Mononuclear cell (primary cell): ENCODE measurements around the gene YY2. TPM values are rescaled to one million over a fixed set of nuclear protein-coding genes. Genes with fewer than 3 reads are reported as not detected.
"Not testable (repeated sequence)": the region's sequence is repeated elsewhere in the genome, so short reads cannot be mapped to it uniquely, and the experiment has no call there.

ENCODE experiments used
- H3K27me3 ChIP-seq: 2 replicates; pipeline ENCODE4 v1.6.0; 2011; ENCODE audit warnings: low read length, control low read depth; ENCODE audit not compliant: insufficient read depth
- H3K4me1 ChIP-seq: 2 replicates; pipeline ENCODE4 v1.5.1; 2011; ENCODE audit warnings: mild to moderate bottlenecking, low read length, control low read depth; ENCODE audit not compliant: insufficient read depth
- H3K4me3 ChIP-seq: 2 replicates; pipeline ENCODE4 v1.5.1; 2011; ENCODE audit warnings: mild to moderate bottlenecking, low read length, moderate library complexity
- H3K9me3 ChIP-seq: 2 replicates; pipeline ENCODE4 v1.5.1; 2011; ENCODE audit warnings: low read depth, mild to moderate bottlenecking, control low read depth, low read length
- total RNA-seq: library from RNA; depleted of rRNA; stranded (reverse); fragments of >200 nt; gene quantifications from one replicate; pipeline ENCODE4 v1.2.3, GENCODE V29; 2012

Gene YY2
- total RNA-seq, 1 donor, result 1.5 TPM

GRCh38 chrX:21847342-21847741 lies 8.4 kb upstream of the YY2 start:
- no peaks in the 10 kb centered on the region for H3K4me1 ChIP-seq
- no peak overlapping the region for H3K4me3 ChIP-seq
- no peaks in the 10 kb centered on the region for H3K27me3 ChIP-seq
- no peaks in the 10 kb centered on the region for H3K9me3 ChIP-seq

DNA sequence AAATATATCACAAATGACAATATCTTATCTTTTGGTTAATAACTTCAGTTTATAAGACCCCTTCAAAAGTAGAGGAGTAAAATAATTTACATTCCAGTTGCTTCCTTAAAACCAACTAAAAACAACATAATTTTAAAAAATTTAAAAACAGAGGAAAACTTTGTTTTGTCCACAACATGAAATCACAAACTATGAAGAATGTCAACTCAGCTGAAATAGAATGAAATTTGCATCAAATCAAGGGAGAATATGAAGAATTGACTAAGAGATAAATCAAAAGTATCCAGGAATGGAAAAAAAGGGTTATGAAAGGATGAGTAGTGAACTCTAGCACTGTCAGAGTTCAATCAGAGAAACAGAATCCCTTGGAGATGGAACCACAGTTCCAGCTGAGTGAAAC lies 2.2 kb upstream of the YY2 start:
- Histone ChIP-seq H3K27me3 (no peaks in the 10 kb centered on the region), H3K4me1 (no peaks in the 10 kb centered on the region), H3K4me3 (no peak overlapping the region), H3K9me3 (no peaks in the 10 kb centered on the region)

DNA sequence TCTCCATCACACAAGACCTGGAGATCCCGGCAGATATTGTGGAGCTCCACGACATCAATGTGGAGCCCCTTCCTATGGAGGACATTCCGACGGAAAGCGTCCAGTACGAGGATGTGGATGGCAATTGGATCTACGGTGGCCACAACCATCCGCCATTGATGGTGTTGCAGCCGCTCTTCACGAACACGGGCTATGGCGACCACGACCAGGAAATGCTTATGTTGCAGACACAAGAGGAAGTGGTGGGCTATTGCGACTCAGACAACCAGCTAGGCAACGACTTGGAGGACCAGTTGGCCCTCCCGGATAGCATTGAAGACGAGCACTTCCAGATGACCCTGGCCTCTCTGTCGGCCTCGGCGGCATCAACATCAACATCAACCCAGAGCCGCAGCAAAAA lies 717 bp downstream of the YY2 start:
- H3K9me3 ChIP-seq, result no peaks in the 10 kb centered on the region
- H3K4me1 ChIP-seq, result no peaks in the 10 kb centered on the region
- no peak overlapping the region for H3K4me3 ChIP-seq
- H3K27me3 ChIP-seq, result no peaks in the 10 kb centered on the region

- H3K9me3 ChIP-seq, result no peaks in the 10 kb centered on the region
- no peaks in the 10 kb centered on the region for H3K4me1 ChIP-seq
- no peak overlapping the region for H3K4me3 ChIP-seq
- H3K27me3 ChIP-seq, result no peaks in the 10 kb centered on the region
Measured at GRCh38 chrX:21863241-21863640, 7.5 kb downstream of the YY2 start.

DNA sequence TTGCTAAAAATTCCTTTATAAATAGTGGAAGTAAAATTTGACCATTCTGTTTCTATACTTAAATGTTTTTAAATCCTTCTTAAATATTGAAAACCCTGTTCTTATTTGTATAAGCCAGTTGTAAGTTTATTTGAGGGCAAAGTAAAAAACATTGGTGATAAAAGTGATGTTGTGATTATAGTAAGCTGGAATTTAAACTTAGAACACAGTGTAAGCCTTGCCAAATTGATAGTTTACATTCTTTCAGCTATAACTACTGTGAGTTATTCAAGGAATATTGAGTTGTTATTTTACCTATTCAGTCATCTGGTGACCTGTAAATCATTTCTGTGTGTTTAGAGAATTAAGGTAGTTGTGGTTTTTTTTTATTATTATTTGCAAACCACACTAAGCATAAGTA lies 9.6 kb downstream of the YY2 start:
- no peaks in the 10 kb centered on the region for H3K27me3 ChIP-seq
- no peak overlapping the region for H3K4me3 ChIP-seq
- no peaks in the 10 kb centered on the region for H3K9me3 ChIP-seq
- no peaks in the 10 kb centered on the region for H3K4me1 ChIP-seq

DNA sequence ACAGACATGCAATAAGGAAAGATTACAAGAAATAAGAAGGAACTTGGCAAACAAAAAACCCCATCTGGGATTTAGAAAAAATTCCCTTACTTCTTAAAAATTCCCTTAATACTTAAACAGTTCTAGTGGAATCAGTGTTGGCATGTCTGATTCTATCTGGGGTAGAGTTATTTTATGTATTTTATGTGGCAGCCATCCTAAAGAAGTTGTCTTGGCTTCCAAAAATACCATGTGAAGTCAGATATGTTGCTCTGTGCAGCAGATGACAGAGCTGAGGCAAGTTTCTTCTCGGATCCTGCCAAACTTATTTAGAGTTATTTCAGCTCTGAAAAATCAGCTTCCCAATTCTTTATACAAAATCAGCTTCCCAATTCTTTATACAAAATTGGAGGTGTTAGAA lies 14.7 kb downstream of the YY2 start:
- H3K9me3 ChIP-seq, result no peaks in the 10 kb centered on the region
- H3K4me1 ChIP-seq, result no peaks in the 10 kb centered on the region
- no peaks in the 10 kb centered on the region for H3K27me3 ChIP-seq
- H3K4me3 ChIP-seq, result no peak overlapping the region

DNA sequence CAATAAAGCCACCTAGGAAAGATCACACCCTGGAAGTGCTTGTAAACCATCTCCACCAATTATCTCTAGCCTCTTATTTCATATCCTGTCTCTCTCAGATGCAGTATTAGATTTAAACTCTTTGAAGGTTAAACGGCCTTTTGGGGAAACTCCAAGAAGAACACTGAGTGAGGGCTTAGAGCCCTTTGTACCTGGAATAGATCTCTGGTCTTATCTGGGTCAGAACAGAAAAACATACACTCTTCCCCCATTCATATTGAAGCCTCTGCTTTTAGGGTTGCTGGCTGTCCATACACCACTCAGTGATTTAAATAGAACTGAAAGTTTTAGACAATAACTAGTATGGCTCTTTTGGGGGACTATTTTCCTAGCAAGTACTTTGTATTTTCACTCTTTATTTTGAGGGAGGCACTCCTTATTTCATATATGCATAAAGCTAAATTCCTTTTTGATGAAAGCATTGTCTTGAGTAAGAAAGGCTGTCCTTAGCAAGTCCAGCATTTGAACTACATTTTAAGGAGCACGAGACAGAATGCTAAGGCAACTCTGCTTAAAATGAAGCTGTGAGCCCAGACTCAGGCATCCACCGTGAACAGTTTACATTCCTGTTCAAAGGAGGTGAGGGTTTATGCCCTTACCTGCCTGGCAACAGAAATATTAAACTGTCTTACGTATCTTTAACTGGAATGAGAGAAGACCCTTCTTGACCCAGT lies 17.4 kb downstream of the YY2 start:
- Histone ChIP-seq H3K4me1 (no peaks in the 10 kb centered on the region), H3K27me3 (no peaks in the 10 kb centered on the region), H3K9me3 (no peaks in the 10 kb centered on the region)

GRCh38 chrX:21874182-21874581 lies 18.4 kb downstream of the YY2 start:
- H3K4me3 ChIP-seq, H3K4me1 ChIP-seq, H3K27me3 ChIP-seq, H3K9me3 ChIP-seq: not testable (repeated sequence)

More for the DNA sequence above, 17.4 kb downstream of the YY2 start:
- H3K4me3 ChIP-seq, result no peak overlapping the region

DNA sequence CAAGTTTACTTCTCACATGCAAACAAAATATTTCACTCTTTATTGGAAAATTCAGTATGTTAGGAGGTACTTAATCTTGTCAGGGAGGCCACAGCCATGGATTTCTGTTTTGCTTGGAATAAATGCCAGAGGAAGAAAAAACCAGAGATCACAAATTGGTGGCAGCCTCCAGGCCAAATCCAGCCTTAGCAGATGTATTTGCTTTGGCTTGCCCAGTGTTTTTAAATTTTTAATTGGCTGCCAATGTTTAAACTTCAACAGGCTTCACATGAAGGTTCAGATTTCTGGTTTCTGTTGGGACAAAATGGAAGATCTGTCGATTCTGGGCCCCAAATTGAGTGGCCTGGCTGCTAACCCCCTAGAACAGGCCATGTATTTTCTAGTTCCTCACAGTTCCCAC lies 19.2 kb downstream of the YY2 start:
- H3K27me3 ChIP-seq, result no peaks in the 10 kb centered on the region
- no peaks in the 10 kb centered on the region for H3K4me1 ChIP-seq
- H3K9me3 ChIP-seq, result no peaks in the 10 kb centered on the region
- H3K4me3 ChIP-seq, result no peak overlapping the region

GRCh38 chrX:21881881-21882574 lies 26.2 kb downstream of the YY2 start:
- no peaks in the 10 kb centered on the region for H3K4me1 ChIP-seq
- H3K9me3 ChIP-seq, result no peaks in the 10 kb centered on the region
- H3K4me3 ChIP-seq, result no peak overlapping the region
- no peaks in the 10 kb centered on the region for H3K27me3 ChIP-seq

- no peaks in the 10 kb centered on the region for H3K27me3 ChIP-seq
- no peaks in the 10 kb centered on the region for H3K4me1 ChIP-seq
- H3K9me3 ChIP-seq, result no peaks in the 10 kb centered on the region
- H3K4me3 ChIP-seq, result no peak overlapping the region
Measured at GRCh38 chrX:21883258-21883657, 27.5 kb downstream of the YY2 start.

DNA sequence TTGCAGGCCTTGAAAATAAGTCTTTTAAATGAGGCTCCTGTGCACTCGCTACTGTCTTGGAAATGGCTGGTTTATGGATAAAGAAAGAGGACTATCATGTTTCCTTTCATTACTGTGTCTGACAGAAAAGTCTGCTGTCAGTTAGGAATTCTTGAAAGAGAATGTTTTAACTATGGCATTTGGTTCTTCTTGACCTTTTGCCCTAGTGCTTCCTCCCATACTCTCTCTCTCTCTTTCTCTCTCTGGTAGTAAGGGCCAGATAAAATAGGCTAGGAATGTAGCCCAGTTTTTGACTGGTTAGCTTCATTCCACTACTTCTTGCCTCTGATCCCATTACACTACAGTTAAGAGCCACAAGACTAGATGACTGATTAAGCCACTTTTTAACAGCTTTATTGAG lies 29.8 kb downstream of the YY2 start:
- H3K9me3 ChIP-seq, result no peaks in the 10 kb centered on the region
- no peak overlapping the region for H3K4me3 ChIP-seq
- no peaks in the 10 kb centered on the region for H3K4me1 ChIP-seq
- no peaks in the 10 kb centered on the region for H3K27me3 ChIP-seq

DNA sequence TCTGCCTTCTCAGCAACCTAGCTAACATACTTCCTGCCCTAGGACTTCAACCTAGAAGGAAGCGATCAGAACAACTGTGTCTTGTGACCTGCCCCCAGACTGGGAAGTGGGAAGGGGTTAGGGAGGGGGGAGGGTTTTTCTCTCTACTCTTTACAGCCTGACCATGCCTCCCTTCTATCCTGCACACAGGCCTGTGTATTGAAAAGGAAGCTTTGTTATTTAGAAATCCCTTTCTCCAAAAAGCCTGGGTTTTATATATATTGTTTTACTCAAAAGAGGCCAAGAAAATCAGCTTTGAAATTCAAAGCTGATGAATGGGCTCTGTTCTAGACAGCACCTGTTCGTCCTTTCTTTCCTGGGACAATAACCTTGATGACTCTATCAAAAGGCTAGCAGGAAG lies 49.5 kb downstream of the YY2 start:
- Histone ChIP-seq H3K9me3 (no peaks in the 10 kb centered on the region), H3K27me3 (no peaks in the 10 kb centered on the region)

GRCh38 chrX:21905953-21906352 lies 50.2 kb downstream of the YY2 start:
- Histone ChIP-seq H3K9me3 (no peaks in the 10 kb centered on the region), H3K27me3 (no peaks in the 10 kb centered on the region), H3K4me1 (no peaks in the 10 kb centered on the region), H3K4me3 (no peak overlapping the region)

More for the DNA sequence above, 49.5 kb downstream of the YY2 start:
- no peaks in the 10 kb centered on the region for H3K4me1 ChIP-seq
- no peak overlapping the region for H3K4me3 ChIP-seq

DNA sequence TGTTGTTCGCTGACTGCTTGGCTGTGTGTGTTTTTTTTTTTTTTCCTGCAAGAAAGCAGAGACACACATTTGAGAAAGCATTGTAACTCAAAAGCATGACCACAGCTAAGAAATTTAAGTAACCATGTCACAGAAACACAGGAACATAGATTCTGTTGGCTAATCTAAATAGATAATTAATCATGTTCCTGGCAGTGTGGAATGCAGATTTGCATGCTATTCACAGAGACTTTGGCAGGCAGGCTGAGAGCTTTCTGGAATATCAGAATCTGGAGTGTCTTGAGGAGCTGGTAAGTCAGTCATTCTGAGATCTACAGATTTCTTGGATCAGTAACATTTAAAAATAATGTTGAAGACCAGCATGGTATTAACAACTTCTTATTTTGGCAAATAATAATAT lies 51.5 kb downstream of the YY2 start:
- Histone ChIP-seq H3K4me1 (no peaks in the 10 kb centered on the region), H3K4me3 (no peak overlapping the region), H3K27me3 (no peaks in the 10 kb centered on the region), H3K9me3 (no peaks in the 10 kb centered on the region)
